H9 (cell line): ENCODE measurements around the gene ZFAND5. TPM values are rescaled to one million over a fixed set of nuclear protein-coding genes. Genes with fewer than 3 reads are reported as not detected.

Experiments used
- DNase-seq: peaks from one replicate; pipeline ENCODE4 v3.0.0-alpha.2; 2017
- H2AFZ ChIP-seq: one replicate; pipeline ENCODE4 v1.6.1; 2013; ENCODE audit warnings: mild to moderate bottlenecking, low read length, control low read depth, moderate library complexity
- H2AK5ac ChIP-seq: 2 replicates; pipeline ENCODE4 v1.6.1; 2013; ENCODE audit warnings: low read length, control low read depth, mixed read lengths; ENCODE audit not compliant: insufficient read length
- H2BK120ac ChIP-seq: one replicate; pipeline ENCODE4 v1.6.1; 2013; ENCODE audit warnings: low read depth, mild to moderate bottlenecking, low read length, control low read depth, inconsistent platforms; ENCODE audit not compliant: poor library complexity, severe bottlenecking
- H2BK12ac ChIP-seq: 2 replicates; pipeline ENCODE4 v1.6.1; 2013; ENCODE audit warnings: low read length, control low read depth, mixed read lengths, low read depth; ENCODE audit not compliant: insufficient read length
- H2BK15ac ChIP-seq: 2 replicates; pipeline ENCODE4 v1.6.1; 2013; ENCODE audit warnings: low read depth, low read length, control low read depth
- H2BK20ac ChIP-seq: one replicate; pipeline ENCODE4 v1.6.1; 2013; ENCODE audit warnings: low read depth, mild to moderate bottlenecking, low read length, control low read depth, inconsistent platforms; ENCODE audit not compliant: poor library complexity, severe bottlenecking
- H2BK5ac ChIP-seq: 2 replicates; pipeline ENCODE4 v1.6.1; 2013; ENCODE audit warnings: low read length, control low read depth, mixed read lengths; ENCODE audit not compliant: insufficient read length
- H3K14ac ChIP-seq: 2 replicates; pipeline ENCODE4 v1.6.1; 2013; ENCODE audit warnings: low read length, control low read depth; ENCODE audit not compliant: insufficient read depth
- H3K18ac ChIP-seq: 2 replicates; pipeline ENCODE4 v1.6.1; 2013; ENCODE audit warnings: low read depth, mild to moderate bottlenecking, mixed read lengths, low read length, control low read depth; ENCODE audit not compliant: insufficient read length
- H3K23ac ChIP-seq: 2 replicates; pipeline ENCODE4 v1.6.1; 2013; ENCODE audit warnings: low read length, control low read depth, mixed read lengths, low read depth; ENCODE audit not compliant: insufficient read length
- H3K23me2 ChIP-seq: 2 replicates; pipeline ENCODE4 v1.6.1; 2013; ENCODE audit warnings: low read depth, mild to moderate bottlenecking, mixed read lengths, low read length, control low read depth; ENCODE audit not compliant: insufficient read length, poor library complexity, severe bottlenecking
- H3K27ac ChIP-seq: 2 replicates; pipeline ENCODE4 v1.5.1; 2013; ENCODE audit warnings: low read length, control low read depth, mixed read lengths, low read depth; ENCODE audit not compliant: insufficient read length
- H3K27me3 ChIP-seq: 2 replicates; pipeline ENCODE4 v1.6.1; 2013; ENCODE audit warnings: low read length, control low read depth, inconsistent platforms; ENCODE audit not compliant: insufficient read depth
- H3K4ac ChIP-seq: 2 replicates; pipeline ENCODE4 v1.6.1; 2013; ENCODE audit warnings: low read depth, mild to moderate bottlenecking, control low read depth, inconsistent platforms, low read length, moderate library complexity
- H3K4me1 ChIP-seq: 2 replicates; pipeline ENCODE4 v1.6.1; 2013; ENCODE audit warnings: low read length, control low read depth, inconsistent platforms; ENCODE audit not compliant: insufficient read depth
- H3K4me2 ChIP-seq: 2 replicates; pipeline ENCODE4 v1.6.1; 2013; ENCODE audit warnings: low read length, control low read depth, mixed read lengths; ENCODE audit not compliant: insufficient read length, insufficient read depth
- H3K56ac ChIP-seq: 2 replicates; pipeline ENCODE4 v1.6.1; 2013; ENCODE audit warnings: low read depth, mild to moderate bottlenecking, mixed read lengths, low read length, control low read depth; ENCODE audit not compliant: insufficient read length
- H3K79me1 ChIP-seq: 2 replicates; pipeline ENCODE4 v1.6.1; 2013; ENCODE audit warnings: low read depth, mild to moderate bottlenecking, moderate library complexity, low read length, control low read depth, inconsistent platforms; ENCODE audit not compliant: insufficient read depth, poor library complexity, severe bottlenecking
- H3K79me2 ChIP-seq: 2 replicates; pipeline ENCODE4 v1.6.1; 2013; ENCODE audit warnings: low read length, control low read depth, inconsistent platforms; ENCODE audit not compliant: insufficient read depth
- H3K9ac ChIP-seq: 2 replicates; pipeline ENCODE4 v1.6.1; 2013; ENCODE audit warnings: low read length, control low read depth, mixed read lengths; ENCODE audit not compliant: insufficient read length; ENCODE audit errors: extremely low read depth
- H3K9me3 ChIP-seq: one replicate; pipeline ENCODE4 v1.6.1; 2013; ENCODE audit warnings: low read depth, low read length, inconsistent platforms; ENCODE audit not compliant: control insufficient read depth
- H3T11ph ChIP-seq: one replicate; pipeline ENCODE4 v1.6.1; 2013; ENCODE audit warnings: mild to moderate bottlenecking, low read length, control low read depth, inconsistent platforms
- H4K20me1 ChIP-seq: one replicate; pipeline ENCODE4 v1.6.1; 2013; ENCODE audit not compliant: control insufficient read depth, insufficient read length, insufficient read depth
- H4K5ac ChIP-seq: 2 replicates; pipeline ENCODE4 v1.6.1; 2013; ENCODE audit warnings: low read depth, mild to moderate bottlenecking, mixed read lengths, low read length, control low read depth; ENCODE audit not compliant: insufficient read length
- H4K8ac ChIP-seq: replicated peaks from 2 replicates; pipeline ENCODE4 v1.6.1; 2013; ENCODE audit warnings: low read length, control low read depth, mixed read lengths, low read depth; ENCODE audit not compliant: insufficient read length
- H4K91ac ChIP-seq: 2 replicates; pipeline ENCODE4 v1.6.1; 2013; ENCODE audit warnings: low read depth, mild to moderate bottlenecking, moderate library complexity, mixed read lengths, low read length, control low read depth; ENCODE audit not compliant: insufficient read length
- H3K27ac Mint-ChIP-seq, 3 experiments: 2 replicates in 2 of 3; 3 replicates in 1 of 3; pipeline ENCODE4 v1.8.0; 2020 to 2021; ENCODE audit warnings: mixed read lengths in 3 of 3, mild to moderate bottlenecking in 1 of 3, moderate library complexity in 1 of 3
- H3K27me3 Mint-ChIP-seq: 2 replicates; pipeline ENCODE4 v1.8.0; 2021; ENCODE audit warnings: low read depth, mild to moderate bottlenecking, moderate library complexity, mixed read lengths
- H3K36me3 Mint-ChIP-seq, 3 experiments: 2 replicates in 2 of 3; 3 replicates in 1 of 3; pipeline ENCODE4 v1.8.0; 2020 to 2021; ENCODE audit warnings: low read depth in 3 of 3, mixed read lengths in 3 of 3; ENCODE audit not compliant: insufficient read depth in 1 of 3
- H3K4me1 Mint-ChIP-seq, 2 experiments: 2 replicates each; pipeline ENCODE4 v1.8.0; 2020; ENCODE audit warnings: mixed read lengths in 2 of 2
- H3K4me3 Mint-ChIP-seq, 2 experiments: 2 replicates in 1 of 2; 3 replicates in 1 of 2; pipeline ENCODE4 v1.8.0; 2020 to 2021; ENCODE audit warnings: mild to moderate bottlenecking in 2 of 2, mixed read lengths in 2 of 2, moderate library complexity in 1 of 2
- H3K9me3 Mint-ChIP-seq, 2 experiments: 2 replicates in 1 of 2; 3 replicates in 1 of 2; pipeline ENCODE4 v1.8.0; 2020; ENCODE audit warnings: mild to moderate bottlenecking in 2 of 2, mixed read lengths in 2 of 2, moderate library complexity in 1 of 2
- WGBS: extraction: QIAGEN DNeasy Blood & Tissue Kit; methylation state at CpG from one replicate; pipeline ENCODE4 v1.1.7; 2013; ENCODE audit warnings: missing lambda C conversion rate, low lambda C conversion rate, mixed read lengths; ENCODE audit not compliant: insufficient read length; ENCODE audit errors: extremely low coverage; 5-methylcytosine and 5-hydroxymethylcytosine counted together
- total RNA-seq: library from RNA; stranded (reverse); gene quantifications from 2 replicates; pipeline ENCODE4 v1.2.1, GENCODE V29; 2021
- TF ChIP-seq, protein P1 (sequence below): fragments of 200-600 bp; sonication (generic); conservative IDR thresholded peaks from 3 replicates; pipeline ENCODE4 v1.8.0; 2021; ENCODE audit warnings: antibody characterized with exemption, mild to moderate bottlenecking

The ZFAND5 gene
- total RNA-seq, 1 experiment from 2014 or later, result 304 TPM

DNA sequence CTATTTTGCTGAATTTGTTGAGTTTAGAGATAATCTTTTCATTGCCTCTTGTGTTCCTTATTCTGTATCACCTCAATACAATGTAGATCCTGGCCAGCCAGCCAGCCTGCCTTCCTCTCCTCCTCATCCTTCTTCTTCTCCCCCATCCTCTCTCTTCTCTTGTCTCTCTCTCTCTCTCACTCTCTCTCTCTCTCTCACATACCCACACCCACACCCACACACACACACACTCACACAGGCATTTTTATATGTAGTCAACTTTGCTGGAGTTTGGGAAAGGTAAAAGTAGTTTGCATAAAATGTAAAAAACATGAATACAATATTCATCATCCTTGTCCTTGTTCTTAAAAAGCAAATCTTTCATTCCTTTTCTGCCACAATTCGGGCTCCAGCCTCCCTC, 60.5 kb downstream of the ZFAND5 start:
- Histone ChIP-seq H3T11ph (no peak overlapping the region), H4K20me1 (no peaks in the 10 kb centered on the region), H2BK15ac (no peak overlapping the region), H3K4ac (no peak overlapping the region), H3K27ac (no peak overlapping the region), H3K27me3 (no peaks in the 10 kb centered on the region), H3K9me3 (no peaks in the 10 kb centered on the region), H2BK5ac (no peak overlapping the region), H4K91ac (no peak overlapping the region), H3K9ac (no peak overlapping the region), H4K5ac (no peak overlapping the region), H3K23ac (no peak overlapping the region), H2BK12ac (no peak overlapping the region), H2BK20ac (no peak overlapping the region), H4K8ac (no peak overlapping the region), H3K4me1 (no peaks in the 10 kb centered on the region), H3K14ac (no peak overlapping the region), H3K79me2 (no peaks in the 10 kb centered on the region), H3K4me2 (no peak overlapping the region), H3K56ac (no peak overlapping the region), H2AFZ (no peak overlapping the region), H3K18ac (no peak overlapping the region), H3K23me2 (no peaks in the 10 kb centered on the region), H3K79me1 (no peaks in the 10 kb centered on the region), H2AK5ac (no peak overlapping the region), H2BK120ac (no peak overlapping the region)
- H3K4me1 Mint-ChIP-seq, result peaks cover 5 to 11% of the 10 kb centered on the region in 2 experiments; a peak in 3 of 4 replicates
- TF ChIP-seq, protein P1, sequence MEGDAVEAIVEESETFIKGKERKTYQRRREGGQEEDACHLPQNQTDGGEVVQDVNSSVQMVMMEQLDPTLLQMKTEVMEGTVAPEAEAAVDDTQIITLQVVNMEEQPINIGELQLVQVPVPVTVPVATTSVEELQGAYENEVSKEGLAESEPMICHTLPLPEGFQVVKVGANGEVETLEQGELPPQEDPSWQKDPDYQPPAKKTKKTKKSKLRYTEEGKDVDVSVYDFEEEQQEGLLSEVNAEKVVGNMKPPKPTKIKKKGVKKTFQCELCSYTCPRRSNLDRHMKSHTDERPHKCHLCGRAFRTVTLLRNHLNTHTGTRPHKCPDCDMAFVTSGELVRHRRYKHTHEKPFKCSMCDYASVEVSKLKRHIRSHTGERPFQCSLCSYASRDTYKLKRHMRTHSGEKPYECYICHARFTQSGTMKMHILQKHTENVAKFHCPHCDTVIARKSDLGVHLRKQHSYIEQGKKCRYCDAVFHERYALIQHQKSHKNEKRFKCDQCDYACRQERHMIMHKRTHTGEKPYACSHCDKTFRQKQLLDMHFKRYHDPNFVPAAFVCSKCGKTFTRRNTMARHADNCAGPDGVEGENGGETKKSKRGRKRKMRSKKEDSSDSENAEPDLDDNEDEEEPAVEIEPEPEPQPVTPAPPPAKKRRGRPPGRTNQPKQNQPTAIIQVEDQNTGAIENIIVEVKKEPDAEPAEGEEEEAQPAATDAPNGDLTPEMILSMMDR, result no peak
- H3K9me3 Mint-ChIP-seq, result no peaks in the 10 kb centered on the region
- H3K27me3 Mint-ChIP-seq, result no peaks in the 10 kb centered on the region
- H3K36me3 Mint-ChIP-seq, result no peaks in the 10 kb centered on the region
- no peak overlapping the region for H3K4me3 Mint-ChIP-seq
- WGBS, result no CpG with 5 or more reads among the region's 1 CpG
- H3K27ac Mint-ChIP-seq, result no peak overlapping the region
- DNase-seq, result no peak

Other genes starting within 250 kb of the ZFAND5 start
- gene GDA, start 215.8 kb downstream of the ZFAND5 start, total RNA-seq, result 3.6 and 3.8 TPM in 2 replicates
- 2.4 and 2.5 TPM in 2 replicates for gene TMC1, start 156.4 kb upstream of the ZFAND5 start, total RNA-seq